GM19455 (cell line): ENCODE measurements around the gene DAAM1.

ENCODE experiments used
- ATAC-seq: cut with Tn5 transposase; IDR thresholded peaks from one replicate; pipeline ENCODE4 v1.9.1; 2021; ENCODE audit not compliant: unreplicated experiment

The DAAM1 gene

GRCh38 chr14:59415836-59416602 lies 227.6 kb downstream of the DAAM1 start:
- ATAC-seq: no peak

- no peak for ATAC-seq
Measured at GRCh38 chr14:59417311-59417710, 228.8 kb downstream of the DAAM1 start.

GRCh38 chr14:59419303-59419702 lies 230.8 kb downstream of the DAAM1 start:
- ATAC-seq: no peak
